ENCODE results near the gene GABPB1.

The GABPB1 gene

GRCh38 chr15:50257332-50257731 is 97.7 kb downstream of the GABPB1 start:
- Histone ChIP-seq H2AFZ (ENCODE audit: low read depth) (no peak overlapping the region), H3K4me2 (no peak overlapping the region)

DNA sequence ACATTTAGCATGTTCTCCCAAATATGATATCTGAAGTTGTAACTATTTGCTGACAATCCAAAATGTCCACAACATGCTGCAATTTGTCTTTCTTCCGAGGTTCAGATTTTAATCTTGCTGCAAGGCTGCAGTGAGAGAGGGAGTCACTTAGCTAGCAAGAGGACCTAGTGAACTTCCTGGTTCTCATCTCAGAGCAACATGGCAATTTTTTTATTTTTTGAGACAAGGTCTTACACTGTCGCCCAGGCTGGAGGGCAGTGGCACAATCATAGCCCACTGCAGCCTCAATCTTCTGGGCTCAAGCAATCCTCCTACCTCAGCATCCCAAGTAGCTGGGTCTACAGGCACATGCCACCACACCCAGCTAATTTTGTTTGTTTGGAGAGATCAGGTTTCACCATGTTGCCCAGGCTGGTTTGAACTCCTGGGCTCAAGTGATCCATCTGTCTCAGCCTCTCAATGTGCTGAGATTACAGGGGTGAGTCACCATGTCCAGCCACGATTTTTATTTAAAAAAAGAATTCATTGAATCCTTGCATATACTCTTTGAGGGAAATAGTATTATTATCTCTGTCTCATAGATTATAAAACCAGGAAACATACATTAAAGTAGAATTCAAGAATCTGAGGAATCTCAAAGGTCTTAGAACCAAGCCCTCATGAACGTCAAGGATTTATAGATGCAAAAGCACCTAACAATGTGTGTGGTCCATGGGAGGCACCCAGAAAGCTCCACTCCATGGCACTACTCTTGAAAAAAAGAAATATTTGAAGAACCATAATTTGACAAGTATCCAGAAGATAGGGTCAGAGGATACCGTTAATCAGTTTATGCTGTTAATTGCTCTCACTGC is 98.6 kb downstream of the GABPB1 start:
- Histone ChIP-seq H2AFZ (ENCODE audit: low read depth) (no peak overlapping the region), H3K9ac (no peak overlapping the region), H3K4me1 (ENCODE audit: low read depth, poor library complexity, severe bottlenecking) (no peaks in the 10 kb centered on the region), H3K27me3 (ENCODE audit: insufficient read depth, low read depth) (no peaks in the 10 kb centered on the region), H3K36me3 (ENCODE audit: insufficient read depth) (no peaks in the 10 kb centered on the region), H4K20me1 (ENCODE audit: insufficient read depth) (no peaks in the 10 kb centered on the region), H3K4me3 (IDR thresholded peaks at IDR 0.05; ENCODE audit: insufficient read depth, low read depth, low read length) (no peak overlapping the region), H3K4me2 (no peak overlapping the region), H3K27ac (no peak overlapping the region), H3K79me2 (ENCODE audit: insufficient read depth, low read depth) (no peaks in the 10 kb centered on the region)
- TF ChIP-seq, protein P1, sequence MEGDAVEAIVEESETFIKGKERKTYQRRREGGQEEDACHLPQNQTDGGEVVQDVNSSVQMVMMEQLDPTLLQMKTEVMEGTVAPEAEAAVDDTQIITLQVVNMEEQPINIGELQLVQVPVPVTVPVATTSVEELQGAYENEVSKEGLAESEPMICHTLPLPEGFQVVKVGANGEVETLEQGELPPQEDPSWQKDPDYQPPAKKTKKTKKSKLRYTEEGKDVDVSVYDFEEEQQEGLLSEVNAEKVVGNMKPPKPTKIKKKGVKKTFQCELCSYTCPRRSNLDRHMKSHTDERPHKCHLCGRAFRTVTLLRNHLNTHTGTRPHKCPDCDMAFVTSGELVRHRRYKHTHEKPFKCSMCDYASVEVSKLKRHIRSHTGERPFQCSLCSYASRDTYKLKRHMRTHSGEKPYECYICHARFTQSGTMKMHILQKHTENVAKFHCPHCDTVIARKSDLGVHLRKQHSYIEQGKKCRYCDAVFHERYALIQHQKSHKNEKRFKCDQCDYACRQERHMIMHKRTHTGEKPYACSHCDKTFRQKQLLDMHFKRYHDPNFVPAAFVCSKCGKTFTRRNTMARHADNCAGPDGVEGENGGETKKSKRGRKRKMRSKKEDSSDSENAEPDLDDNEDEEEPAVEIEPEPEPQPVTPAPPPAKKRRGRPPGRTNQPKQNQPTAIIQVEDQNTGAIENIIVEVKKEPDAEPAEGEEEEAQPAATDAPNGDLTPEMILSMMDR (conservative IDR thresholded peaks at IDR 0.05; ENCODE audit: low read depth, low read length) = no peak

More at GRCh38 chr15:50257332-50257731, 97.7 kb downstream of the GABPB1 start:
- Histone ChIP-seq H3K27ac (no peak overlapping the region), H4K20me1 (ENCODE audit: insufficient read depth) (no peaks in the 10 kb centered on the region), H3K4me1 (ENCODE audit: low read depth, poor library complexity, severe bottlenecking) (no peaks in the 10 kb centered on the region), H3K4me3 (IDR thresholded peaks at IDR 0.05; ENCODE audit: insufficient read depth, low read depth, low read length) (no peak overlapping the region), H3K79me2 (ENCODE audit: insufficient read depth, low read depth) (no peaks in the 10 kb centered on the region), H3K36me3 (ENCODE audit: insufficient read depth) (no peaks in the 10 kb centered on the region), H3K9ac (no peak overlapping the region), H3K27me3 (ENCODE audit: insufficient read depth, low read depth) (no peaks in the 10 kb centered on the region)
- TF ChIP-seq, protein P1 (conservative IDR thresholded peaks at IDR 0.05; ENCODE audit: low read depth, low read length) = no peak

DNA sequence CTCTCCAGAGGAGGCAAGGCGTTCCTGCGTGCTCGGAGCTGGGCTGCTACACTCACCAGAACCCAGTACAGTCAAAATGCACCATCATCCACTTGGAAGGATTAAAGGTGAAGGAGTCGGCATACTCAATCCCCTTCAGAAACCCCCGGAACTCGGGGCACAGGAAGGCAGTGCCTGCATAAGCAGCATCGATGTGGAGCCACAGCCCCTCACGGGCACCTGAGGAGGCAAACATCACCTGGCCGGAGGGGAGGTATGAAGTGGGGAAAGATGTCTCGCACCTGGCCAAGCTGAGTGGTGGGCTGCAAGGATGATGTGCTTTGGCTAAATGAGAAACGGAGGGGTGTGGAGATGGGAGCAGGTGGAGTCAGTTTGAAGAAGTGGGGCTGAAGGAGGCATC is 102.4 kb downstream of the GABPB1 start:
- no peaks in the 10 kb centered on the region for H3K4me1 ChIP-seq (ENCODE audit: low read depth, poor library complexity, severe bottlenecking)
- no peak overlapping the region for H3K4me3 ChIP-seq (IDR thresholded peaks at IDR 0.05; ENCODE audit: insufficient read depth, low read depth, low read length)
- no peak overlapping the region for H3K9ac ChIP-seq
- no peak overlapping the region for H3K27ac ChIP-seq
- no peaks in the 10 kb centered on the region for H3K27me3 ChIP-seq (ENCODE audit: insufficient read depth, low read depth)
- TF ChIP-seq, protein P1 (conservative IDR thresholded peaks at IDR 0.05; ENCODE audit: low read depth, low read length) = no peak
- H3K4me2 ChIP-seq = no peak overlapping the region
- H3K79me2 ChIP-seq (ENCODE audit: insufficient read depth, low read depth) = no peaks in the 10 kb centered on the region
- no peaks in the 10 kb centered on the region for H3K36me3 ChIP-seq (ENCODE audit: insufficient read depth)
- H4K20me1 ChIP-seq (ENCODE audit: insufficient read depth) = no peaks in the 10 kb centered on the region
- no peak overlapping the region for H2AFZ ChIP-seq (ENCODE audit: low read depth)

- TF ChIP-seq, protein P1 (conservative IDR thresholded peaks at IDR 0.05; ENCODE audit: low read depth, low read length) = no peak
- Histone ChIP-seq H3K4me3 (IDR thresholded peaks at IDR 0.05; ENCODE audit: insufficient read depth, low read depth, low read length) (no peak overlapping the region), H3K27me3 (ENCODE audit: insufficient read depth, low read depth) (no peaks in the 10 kb centered on the region), H2AFZ (ENCODE audit: low read depth) (no peak overlapping the region), H3K36me3 (ENCODE audit: insufficient read depth) (no peaks in the 10 kb centered on the region), H3K4me2 (no peak overlapping the region), H3K9ac (no peak overlapping the region), H3K4me1 (ENCODE audit: low read depth, poor library complexity, severe bottlenecking) (no peaks in the 10 kb centered on the region), H3K79me2 (ENCODE audit: insufficient read depth, low read depth) (no peaks in the 10 kb centered on the region), H4K20me1 (ENCODE audit: insufficient read depth) (no peaks in the 10 kb centered on the region), H3K27ac (no peak overlapping the region)
Measured at GRCh38 chr15:50251638-50252182, 103.3 kb downstream of the GABPB1 start.

Data from KMS-11 (cell line).